Measurements from ENCODE around the gene MYRFL.

Gene MYRFL

DNA sequence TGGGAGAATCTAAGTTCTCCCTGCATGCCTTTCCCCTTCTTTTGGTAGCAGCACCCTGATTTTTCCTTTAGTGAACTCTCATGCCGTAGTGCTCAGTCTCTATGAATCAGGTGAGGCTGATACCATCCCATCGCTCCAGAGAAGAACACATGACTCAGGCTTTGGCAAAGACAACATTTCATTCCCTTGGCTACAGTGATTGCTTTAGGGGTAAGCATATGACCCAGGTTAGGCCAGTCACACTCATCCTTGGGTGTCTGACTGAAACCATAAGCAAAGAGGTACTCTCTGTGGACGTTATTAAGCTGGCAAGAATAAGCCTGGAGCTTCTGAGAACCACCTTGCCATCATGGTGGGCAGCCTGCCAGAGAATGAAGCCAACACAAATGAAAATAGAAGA, 141.8 kb downstream of the MYRFL start:
- Histone ChIP-seq H3K9me2 (ENCODE audit: low read depth, low read length) (no peaks in the 10 kb centered on the region), H4K20me1 (ENCODE audit: insufficient read depth, low read length) (no peaks in the 10 kb centered on the region), H3K9me3 (ENCODE audit: low read length) (no peaks in the 10 kb centered on the region), H3K9ac (ENCODE audit: low read length) (no peak overlapping the region), H3K27ac (ENCODE audit: low read depth, low read length, poor library complexity, severe bottlenecking) (no peak overlapping the region), H3K4me1 (ENCODE audit: insufficient read depth, low read length, severe bottlenecking) (peaks cover 38% of the 10 kb centered on the region), H3K27me3 (ENCODE audit: insufficient read depth, low read length) (no peaks in the 10 kb centered on the region), H2AFZ (ENCODE audit: low read length) (no peak overlapping the region), H3K4me2 (ENCODE audit: low read length) (no peak overlapping the region), H3K36me3 (ENCODE audit: insufficient read depth, low read length) (no peaks in the 10 kb centered on the region), H3K79me2 (ENCODE audit: insufficient read depth, low read length) (no peaks in the 10 kb centered on the region), H3K4me3 (ENCODE audit: low read depth, low read length, poor library complexity, severe bottlenecking) (no peak overlapping the region), H3F3A (ENCODE audit: insufficient read depth, low read length) (no peaks in the 10 kb centered on the region)
- TF ChIP-seq, protein P1, sequence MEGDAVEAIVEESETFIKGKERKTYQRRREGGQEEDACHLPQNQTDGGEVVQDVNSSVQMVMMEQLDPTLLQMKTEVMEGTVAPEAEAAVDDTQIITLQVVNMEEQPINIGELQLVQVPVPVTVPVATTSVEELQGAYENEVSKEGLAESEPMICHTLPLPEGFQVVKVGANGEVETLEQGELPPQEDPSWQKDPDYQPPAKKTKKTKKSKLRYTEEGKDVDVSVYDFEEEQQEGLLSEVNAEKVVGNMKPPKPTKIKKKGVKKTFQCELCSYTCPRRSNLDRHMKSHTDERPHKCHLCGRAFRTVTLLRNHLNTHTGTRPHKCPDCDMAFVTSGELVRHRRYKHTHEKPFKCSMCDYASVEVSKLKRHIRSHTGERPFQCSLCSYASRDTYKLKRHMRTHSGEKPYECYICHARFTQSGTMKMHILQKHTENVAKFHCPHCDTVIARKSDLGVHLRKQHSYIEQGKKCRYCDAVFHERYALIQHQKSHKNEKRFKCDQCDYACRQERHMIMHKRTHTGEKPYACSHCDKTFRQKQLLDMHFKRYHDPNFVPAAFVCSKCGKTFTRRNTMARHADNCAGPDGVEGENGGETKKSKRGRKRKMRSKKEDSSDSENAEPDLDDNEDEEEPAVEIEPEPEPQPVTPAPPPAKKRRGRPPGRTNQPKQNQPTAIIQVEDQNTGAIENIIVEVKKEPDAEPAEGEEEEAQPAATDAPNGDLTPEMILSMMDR (IDR thresholded peaks at IDR 0.05; ENCODE audit: low read length), result no peak
- no peak for TF ChIP-seq EZH2 (IDR thresholded peaks at IDR 0.05; ENCODE audit: borderline replicate concordance, low read length)

DNA sequence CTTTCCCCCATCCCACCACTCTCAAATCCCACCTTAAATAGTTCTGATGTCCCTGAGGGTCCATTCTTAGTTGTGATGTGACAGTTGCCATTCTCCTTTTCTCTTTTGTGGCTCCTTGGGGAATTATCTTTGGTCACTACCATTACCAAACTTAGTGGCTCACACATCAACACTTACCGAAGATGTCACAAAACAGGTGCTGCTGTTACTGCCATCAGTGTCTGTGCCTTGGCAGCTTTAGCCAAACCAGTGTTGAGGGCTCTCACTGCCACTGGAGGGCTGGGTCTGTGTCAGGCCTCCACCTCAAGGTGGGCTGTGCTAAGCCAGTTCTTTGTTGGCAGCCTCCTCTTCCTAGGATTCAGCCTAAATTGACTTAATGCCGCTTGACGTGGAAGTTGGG, 144.0 kb downstream of the MYRFL start:
- Histone ChIP-seq H3K27ac (ENCODE audit: low read depth, low read length, poor library complexity, severe bottlenecking) (no peak overlapping the region), H3F3A (ENCODE audit: insufficient read depth, low read length) (no peaks in the 10 kb centered on the region), H3K27me3 (ENCODE audit: insufficient read depth, low read length) (no peaks in the 10 kb centered on the region), H3K4me3 (ENCODE audit: low read depth, low read length, poor library complexity, severe bottlenecking) (no peak overlapping the region), H3K4me2 (ENCODE audit: low read length) (no peak overlapping the region), H3K9me2 (ENCODE audit: low read depth, low read length) (no peaks in the 10 kb centered on the region), H3K79me2 (ENCODE audit: insufficient read depth, low read length) (no peaks in the 10 kb centered on the region), H3K4me1 (ENCODE audit: insufficient read depth, low read length, severe bottlenecking) (peaks cover 38% of the 10 kb centered on the region), H2AFZ (ENCODE audit: low read length) (peak overlapping the region; percentile 30; the same call in 1 of the 2 replicates), H3K36me3 (ENCODE audit: insufficient read depth, low read length) (no peaks in the 10 kb centered on the region), H4K20me1 (ENCODE audit: insufficient read depth, low read length) (no peaks in the 10 kb centered on the region), H3K9me3 (ENCODE audit: low read length) (no peaks in the 10 kb centered on the region), H3K9ac (ENCODE audit: low read length) (no peak overlapping the region)
- TF ChIP-seq, protein P1 (IDR thresholded peaks at IDR 0.05; ENCODE audit: low read length), result no peak
- no peak for TF ChIP-seq EZH2 (IDR thresholded peaks at IDR 0.05; ENCODE audit: borderline replicate concordance, low read length)

DNA sequence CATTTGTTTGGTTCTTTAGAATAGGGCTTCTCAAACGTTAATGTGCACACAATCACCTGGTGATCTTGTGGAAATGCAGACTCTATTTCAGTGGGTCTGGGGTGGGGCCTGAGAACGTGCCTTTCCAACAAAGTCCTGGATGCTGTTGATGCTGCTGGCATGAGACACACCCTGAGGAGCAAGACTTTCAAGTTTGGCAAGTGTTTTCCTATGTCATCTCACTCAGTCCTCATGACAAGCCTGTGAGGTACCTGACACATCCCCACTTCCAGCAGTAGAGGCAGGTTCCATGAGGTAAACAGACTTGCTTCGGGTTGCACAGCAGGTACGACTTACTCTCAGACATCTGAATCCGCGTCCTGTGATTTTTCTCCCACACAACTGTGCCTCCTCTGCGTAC, 147.1 kb downstream of the MYRFL start:
- Histone ChIP-seq H3K9me2 (ENCODE audit: low read depth, low read length) (no peaks in the 10 kb centered on the region), H3K79me2 (ENCODE audit: insufficient read depth, low read length) (no peaks in the 10 kb centered on the region), H2AFZ (ENCODE audit: low read length) (no peak overlapping the region), H3K4me1 (ENCODE audit: insufficient read depth, low read length, severe bottlenecking) (peaks cover 21% of the 10 kb centered on the region), H3K4me2 (ENCODE audit: low read length) (no peak overlapping the region), H3K36me3 (ENCODE audit: insufficient read depth, low read length) (no peaks in the 10 kb centered on the region), H3K27me3 (ENCODE audit: insufficient read depth, low read length) (no peaks in the 10 kb centered on the region), H3K27ac (ENCODE audit: low read depth, low read length, poor library complexity, severe bottlenecking) (no peak overlapping the region), H3K9me3 (ENCODE audit: low read length) (no peaks in the 10 kb centered on the region), H3F3A (ENCODE audit: insufficient read depth, low read length) (no peaks in the 10 kb centered on the region), H3K9ac (ENCODE audit: low read length) (no peak overlapping the region), H3K4me3 (ENCODE audit: low read depth, low read length, poor library complexity, severe bottlenecking) (no peak overlapping the region), H4K20me1 (ENCODE audit: insufficient read depth, low read length) (no peaks in the 10 kb centered on the region)
- no peak for TF ChIP-seq EZH2 (IDR thresholded peaks at IDR 0.05; ENCODE audit: borderline replicate concordance, low read length)
- TF ChIP-seq, protein P1 (IDR thresholded peaks at IDR 0.05; ENCODE audit: low read length), result no peak

Data from OCI-LY1 (cell line).